Right lobe of liver (tissue), 4 donors: ENCODE data around the gene DCTD.

Experiments used
- POLR2A ChIP-seq: fragments of 450-650 bp; IDR thresholded peaks from one replicate; pipeline ENCODE4 v1.6.1; 2017; ENCODE audit warnings: antibody characterized with exemption, mild to moderate bottlenecking
- TF ChIP-seq, protein P1 (sequence below), 4 donors: fragments of 200-600 bp in 3 of 4; fragments of 450-650 bp in 1 of 4; IDR thresholded peaks; one replicate each; pipeline versions ENCODE4 v1.5.1 to v1.8.0; 2016 to 2022; ENCODE audit warnings: antibody characterized with exemption in 4 of 4, mild to moderate bottlenecking in 2 of 4
- donor health status: DM: no; HTN: no; CAD: no.
- donor health status: DM: no; HTN: no; CAD: no.
- donor health status: DM: no; HTN: yes; CAD: no.

DNA sequence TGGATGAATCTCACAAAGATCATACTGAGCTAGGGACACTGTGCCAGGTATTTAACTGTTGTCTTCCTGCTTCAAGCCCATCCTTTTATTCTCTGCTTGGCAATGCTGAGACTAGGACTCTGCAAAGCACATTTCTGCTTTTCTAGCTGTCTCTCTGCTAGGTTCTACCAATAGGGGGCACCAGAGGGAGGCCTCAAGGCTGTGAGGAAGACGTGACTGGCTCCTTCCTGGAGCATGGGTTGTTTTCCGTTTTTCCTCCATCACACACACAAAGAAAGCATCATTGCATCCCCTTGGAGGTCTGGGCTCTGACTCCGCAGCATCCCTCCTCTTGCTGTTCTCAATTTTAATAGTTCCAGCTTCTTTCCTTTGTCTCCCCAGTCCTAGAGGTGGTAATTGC, 10.9 kb upstream of the DCTD start:
- TF ChIP-seq, protein P1, sequence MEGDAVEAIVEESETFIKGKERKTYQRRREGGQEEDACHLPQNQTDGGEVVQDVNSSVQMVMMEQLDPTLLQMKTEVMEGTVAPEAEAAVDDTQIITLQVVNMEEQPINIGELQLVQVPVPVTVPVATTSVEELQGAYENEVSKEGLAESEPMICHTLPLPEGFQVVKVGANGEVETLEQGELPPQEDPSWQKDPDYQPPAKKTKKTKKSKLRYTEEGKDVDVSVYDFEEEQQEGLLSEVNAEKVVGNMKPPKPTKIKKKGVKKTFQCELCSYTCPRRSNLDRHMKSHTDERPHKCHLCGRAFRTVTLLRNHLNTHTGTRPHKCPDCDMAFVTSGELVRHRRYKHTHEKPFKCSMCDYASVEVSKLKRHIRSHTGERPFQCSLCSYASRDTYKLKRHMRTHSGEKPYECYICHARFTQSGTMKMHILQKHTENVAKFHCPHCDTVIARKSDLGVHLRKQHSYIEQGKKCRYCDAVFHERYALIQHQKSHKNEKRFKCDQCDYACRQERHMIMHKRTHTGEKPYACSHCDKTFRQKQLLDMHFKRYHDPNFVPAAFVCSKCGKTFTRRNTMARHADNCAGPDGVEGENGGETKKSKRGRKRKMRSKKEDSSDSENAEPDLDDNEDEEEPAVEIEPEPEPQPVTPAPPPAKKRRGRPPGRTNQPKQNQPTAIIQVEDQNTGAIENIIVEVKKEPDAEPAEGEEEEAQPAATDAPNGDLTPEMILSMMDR (IDR thresholded peaks at IDR 0.05): peak in 3 of 4 donors; percentile 7 to 22 (median 10)
- no peak for TF ChIP-seq POLR2A
